Measurements from ENCODE around the gene PTPRE.

The PTPRE gene

DNA sequence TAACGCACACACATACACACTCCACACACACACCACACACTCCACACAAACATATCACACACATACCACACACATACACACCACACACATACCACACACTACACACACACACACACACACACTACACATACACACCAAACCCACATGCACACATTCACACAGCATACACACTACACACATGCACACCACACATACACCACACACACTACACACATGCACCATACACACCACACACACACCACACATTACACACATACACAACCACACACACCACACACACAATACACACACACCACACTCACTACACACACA lies 153.0 kb downstream of the PTPRE start:
- H3K4me3 ChIP-seq (ENCODE audit: low read depth, low read length) = no peak overlapping the region
- no peaks in the 10 kb centered on the region for H3K36me3 ChIP-seq
- H3K27ac ChIP-seq = no peak overlapping the region
- DNase-seq = no peak
- TF ChIP-seq, protein P1, sequence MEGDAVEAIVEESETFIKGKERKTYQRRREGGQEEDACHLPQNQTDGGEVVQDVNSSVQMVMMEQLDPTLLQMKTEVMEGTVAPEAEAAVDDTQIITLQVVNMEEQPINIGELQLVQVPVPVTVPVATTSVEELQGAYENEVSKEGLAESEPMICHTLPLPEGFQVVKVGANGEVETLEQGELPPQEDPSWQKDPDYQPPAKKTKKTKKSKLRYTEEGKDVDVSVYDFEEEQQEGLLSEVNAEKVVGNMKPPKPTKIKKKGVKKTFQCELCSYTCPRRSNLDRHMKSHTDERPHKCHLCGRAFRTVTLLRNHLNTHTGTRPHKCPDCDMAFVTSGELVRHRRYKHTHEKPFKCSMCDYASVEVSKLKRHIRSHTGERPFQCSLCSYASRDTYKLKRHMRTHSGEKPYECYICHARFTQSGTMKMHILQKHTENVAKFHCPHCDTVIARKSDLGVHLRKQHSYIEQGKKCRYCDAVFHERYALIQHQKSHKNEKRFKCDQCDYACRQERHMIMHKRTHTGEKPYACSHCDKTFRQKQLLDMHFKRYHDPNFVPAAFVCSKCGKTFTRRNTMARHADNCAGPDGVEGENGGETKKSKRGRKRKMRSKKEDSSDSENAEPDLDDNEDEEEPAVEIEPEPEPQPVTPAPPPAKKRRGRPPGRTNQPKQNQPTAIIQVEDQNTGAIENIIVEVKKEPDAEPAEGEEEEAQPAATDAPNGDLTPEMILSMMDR (IDR thresholded peaks at IDR 0.05; ENCODE audit: low read depth, low read length) = no peak
- no peaks in the 10 kb centered on the region for H3K27me3 ChIP-seq (ENCODE audit: insufficient read depth, low read depth, severe bottlenecking)
- H3K9me3 ChIP-seq (ENCODE audit: severe bottlenecking) = no peaks in the 10 kb centered on the region

DNA sequence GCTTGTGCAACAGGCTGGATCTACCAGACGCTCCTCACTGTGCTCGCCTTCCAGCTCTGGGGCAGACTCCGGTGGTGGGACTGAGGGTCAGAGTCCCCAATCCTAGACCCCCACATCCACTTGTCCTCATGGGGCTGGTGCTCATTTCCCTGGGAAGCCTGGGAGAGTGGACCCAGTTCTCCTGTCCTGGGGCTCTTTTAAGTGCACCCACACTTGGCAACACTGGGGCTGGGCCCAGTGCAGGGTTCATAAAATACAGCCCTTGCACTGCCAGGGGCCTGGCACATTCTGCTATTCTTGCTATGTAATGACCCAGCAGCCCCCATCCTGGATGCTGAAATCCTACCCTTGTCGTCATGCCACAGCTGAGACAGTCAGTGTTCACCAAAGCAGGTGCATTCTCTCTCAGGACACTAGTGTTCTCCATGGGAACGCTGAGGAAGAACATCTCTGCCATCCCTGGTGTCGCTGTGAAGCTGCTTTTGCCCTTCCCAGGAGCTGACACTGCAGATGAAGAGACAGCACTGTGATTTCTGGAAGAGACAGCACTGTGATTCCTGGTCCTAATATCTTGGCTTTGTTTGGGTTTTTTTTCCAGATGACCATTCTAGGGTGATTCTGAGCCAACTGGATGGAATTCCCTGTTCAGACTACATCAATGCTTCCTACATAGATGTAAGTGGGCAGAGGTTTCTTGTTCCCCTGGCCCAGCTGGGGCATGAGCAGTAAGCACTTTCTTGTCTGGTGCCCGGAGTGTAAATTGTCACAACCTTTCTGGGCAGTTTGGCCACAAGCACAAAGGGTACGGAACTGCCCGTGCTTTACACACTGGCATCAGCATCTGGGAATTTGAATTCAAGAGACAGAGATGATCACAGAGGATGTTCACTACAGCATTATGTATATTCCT lies 153.7 kb downstream of the PTPRE start:
- no peaks in the 10 kb centered on the region for H3K36me3 ChIP-seq
- no peak for DNase-seq
- no peaks in the 10 kb centered on the region for H3K27me3 ChIP-seq (ENCODE audit: insufficient read depth, low read depth, severe bottlenecking)
- no peaks in the 10 kb centered on the region for H3K9me3 ChIP-seq (ENCODE audit: severe bottlenecking)
- TF ChIP-seq, protein P1 (IDR thresholded peaks at IDR 0.05; ENCODE audit: low read depth, low read length) = no peak
- H3K4me3 ChIP-seq (ENCODE audit: low read depth, low read length) = no peak overlapping the region
- no peak overlapping the region for H3K27ac ChIP-seq

DNA sequence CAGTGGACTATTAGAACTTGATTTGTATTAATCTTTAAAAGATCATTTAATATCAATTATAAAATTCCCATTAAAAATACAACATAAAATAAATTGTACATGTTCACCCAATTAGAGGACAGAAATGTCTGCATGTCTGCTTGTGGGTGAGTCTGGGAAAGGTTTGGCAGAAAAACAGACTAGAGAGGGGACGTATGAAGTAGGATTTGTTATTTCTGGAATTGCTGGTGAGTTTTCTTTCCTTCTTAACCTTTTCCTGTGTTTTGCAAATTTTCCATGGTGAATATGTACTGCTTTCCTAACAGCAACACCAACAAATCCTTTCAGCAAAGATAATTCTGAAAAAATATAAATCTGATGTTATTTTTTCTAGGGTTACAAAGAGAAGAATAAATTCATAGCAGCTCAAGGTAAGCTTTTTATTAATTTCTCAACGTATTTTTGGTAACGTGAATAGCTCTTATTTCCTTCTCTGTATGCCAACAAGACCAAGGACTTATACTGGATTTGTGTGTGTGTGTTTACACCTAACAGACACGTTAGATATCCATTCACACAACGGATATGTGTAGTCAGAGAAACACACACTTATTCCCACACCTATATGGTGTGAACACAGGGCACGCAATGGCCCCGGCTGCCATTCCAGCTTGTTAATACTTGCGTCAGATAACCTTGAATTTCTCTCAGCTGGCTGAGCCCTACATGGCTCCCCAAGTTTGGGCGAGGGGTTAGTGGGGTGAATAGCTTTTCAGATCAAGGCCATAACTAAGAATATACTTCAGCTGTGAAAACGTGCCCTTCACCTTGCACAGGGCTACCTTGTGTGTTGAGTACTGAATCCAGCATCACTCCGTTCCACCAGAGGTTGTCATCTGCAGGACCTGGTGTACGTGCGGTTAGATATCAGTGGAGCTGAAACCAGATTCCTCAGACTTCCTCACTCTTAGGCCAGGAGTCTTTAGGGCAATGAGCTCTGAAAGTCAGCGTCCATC lies 154.7 kb downstream of the PTPRE start:
- no peak overlapping the region for H3K4me3 ChIP-seq (ENCODE audit: low read depth, low read length)
- H3K36me3 ChIP-seq = no peaks in the 10 kb centered on the region
- TF ChIP-seq, protein P1 (IDR thresholded peaks at IDR 0.05; ENCODE audit: low read depth, low read length) = no peak
- no peak overlapping the region for H3K27ac ChIP-seq
- no peaks in the 10 kb centered on the region for H3K27me3 ChIP-seq (ENCODE audit: insufficient read depth, low read depth, severe bottlenecking)
- no peaks in the 10 kb centered on the region for H3K9me3 ChIP-seq (ENCODE audit: severe bottlenecking)
- DNase-seq = no peak

DNA sequence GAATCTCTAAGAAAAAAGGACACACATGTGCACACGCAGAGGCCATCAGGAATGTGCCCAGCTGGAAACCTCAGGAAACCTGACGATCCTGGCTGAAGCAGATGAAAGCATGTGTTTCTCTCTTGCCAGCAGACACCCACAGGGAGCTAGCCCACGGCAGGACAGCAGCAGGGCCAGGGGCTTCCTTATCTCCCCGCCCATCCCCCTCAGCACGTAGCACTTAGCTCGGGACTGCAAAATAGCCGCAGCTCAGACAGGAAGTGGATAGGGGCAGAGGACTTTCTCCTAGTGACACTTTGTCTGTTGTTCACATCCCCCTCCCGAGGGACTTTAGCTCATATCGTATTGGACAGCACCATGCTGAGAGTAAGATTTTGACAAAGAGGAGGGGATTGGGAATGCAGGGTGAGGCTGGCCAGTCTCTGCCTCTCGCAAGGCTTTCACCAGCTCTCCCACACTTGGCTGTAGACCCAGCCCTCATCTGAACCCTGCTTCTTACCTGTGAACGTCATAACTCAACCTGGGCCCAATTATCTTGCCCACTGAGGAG lies 155.5 kb downstream of the PTPRE start:
- Histone ChIP-seq H3K36me3 (no peaks in the 10 kb centered on the region), H3K4me3 (ENCODE audit: low read depth, low read length) (no peak overlapping the region), H3K27ac (no peak overlapping the region), H3K9me3 (ENCODE audit: severe bottlenecking) (no peaks in the 10 kb centered on the region), H3K27me3 (ENCODE audit: insufficient read depth, low read depth, severe bottlenecking) (no peaks in the 10 kb centered on the region)
- DNase-seq = no peak
- TF ChIP-seq, protein P1 (IDR thresholded peaks at IDR 0.05; ENCODE audit: low read depth, low read length) = no peak

DNA sequence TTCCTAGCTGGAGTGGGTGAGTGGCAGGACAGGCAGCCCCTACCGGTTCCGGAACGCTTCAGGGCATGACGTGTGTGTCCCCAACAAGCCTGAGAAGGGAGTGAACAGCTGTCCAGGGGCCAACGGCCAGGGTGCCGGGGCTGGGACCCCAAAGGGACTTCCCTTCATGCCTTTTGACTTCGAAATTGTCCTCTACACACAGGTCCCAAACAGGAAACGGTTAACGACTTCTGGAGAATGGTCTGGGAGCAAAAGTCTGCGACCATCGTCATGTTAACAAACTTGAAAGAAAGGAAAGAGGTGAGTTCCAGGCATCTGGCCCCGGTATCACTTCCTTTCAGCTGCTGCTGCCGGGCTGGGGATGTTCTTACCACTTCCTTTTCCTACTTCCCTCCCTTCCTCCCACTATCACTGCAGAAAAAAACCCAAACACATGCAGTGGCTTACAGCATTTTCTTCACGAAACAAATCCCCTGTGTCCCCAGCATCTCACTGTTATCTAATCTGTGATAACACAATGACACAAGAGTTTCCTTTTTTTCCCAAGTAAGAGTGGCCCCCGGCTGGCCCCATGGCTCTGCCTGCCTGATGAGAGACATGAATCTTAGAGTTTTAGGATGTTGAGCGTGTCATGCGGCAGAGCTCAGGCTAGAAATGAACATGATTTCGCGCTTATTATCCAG lies 156.1 kb downstream of the PTPRE start:
- no peak overlapping the region for H3K27ac ChIP-seq
- no peak overlapping the region for H3K4me3 ChIP-seq (ENCODE audit: low read depth, low read length)
- no peaks in the 10 kb centered on the region for H3K36me3 ChIP-seq
- no peaks in the 10 kb centered on the region for H3K9me3 ChIP-seq (ENCODE audit: severe bottlenecking)
- DNase-seq = no peak
- TF ChIP-seq, protein P1 (IDR thresholded peaks at IDR 0.05; ENCODE audit: low read depth, low read length) = no peak
- H3K27me3 ChIP-seq (ENCODE audit: insufficient read depth, low read depth, severe bottlenecking) = no peaks in the 10 kb centered on the region
